ENCODE data around the gene DPP6.
"Not testable (repeated sequence)": the region's sequence is repeated elsewhere in the genome, so short reads cannot be mapped to it uniquely, and the experiment has no call there.

GRCh38 chr7:154055491-154056106 is 3.4 kb downstream of the DPP6 start:
- not testable (repeated sequence) for TF ChIP-seq CTCF, EZH2 (IDR thresholded peaks at IDR 0.05)

Measured in neural progenitor cell (in vitro differentiated cells).